ACC112 (cell line): Measurements from ENCODE around the gene KCNMA1.

Experiments
- H2AFZ ChIP-seq: fragments of 200-600 bp; sonication (generic); one replicate; pipeline ENCODE4 v1.6.0; 2017; ENCODE audit warnings: antibody characterized with exemption, low read length; ENCODE audit not compliant: unreplicated experiment
- H3K27ac ChIP-seq: fragments of 200-600 bp; sonication (generic); 2 replicates; pipeline ENCODE4 v1.5.1; 2014; ENCODE audit warnings: low read depth, mild to moderate bottlenecking, antibody characterized with exemption, low read length, moderate library complexity
- H3K27me3 ChIP-seq: fragments of 200-600 bp; sonication (generic); 2 replicates; pipeline ENCODE4 v1.6.1; 2014; ENCODE audit warnings: mild to moderate bottlenecking, antibody characterized with exemption, low read length, moderate library complexity, mixed read lengths; ENCODE audit not compliant: insufficient read depth
- H3K36me3 ChIP-seq: fragments of 200-600 bp; sonication (generic); 2 replicates; pipeline ENCODE4 v1.6.1; 2016; ENCODE audit warnings: mild to moderate bottlenecking, antibody characterized with exemption, low read length, moderate library complexity, mixed read lengths; ENCODE audit not compliant: insufficient read depth
- H3K4me1 ChIP-seq: fragments of 200-600 bp; sonication (generic); one replicate; pipeline ENCODE4 v1.6.1; 2016; ENCODE audit warnings: low read length, mixed read lengths; ENCODE audit not compliant: insufficient read depth, unreplicated experiment, control insufficient read depth
- H3K4me3 ChIP-seq: fragments of 200-600 bp; sonication (generic); 2 replicates; pipeline ENCODE4 v1.5.1; 2014; ENCODE audit warnings: mild to moderate bottlenecking, low read depth, low read length
- H3K79me2 ChIP-seq: fragments of 200-600 bp; sonication (generic); one replicate; pipeline ENCODE4 v1.6.0; 2016; ENCODE audit warnings: low read length; ENCODE audit not compliant: control insufficient read depth, unreplicated experiment, insufficient read depth

KCNMA1 gene

GRCh38 chr10:77290528-77291155 lies 347.0 kb downstream of the KCNMA1 start:
- peak overlapping the region; percentile 90 for H3K27ac ChIP-seq
- peak overlapping the region; percentile 36 for H3K4me3 ChIP-seq
- H3K79me2 ChIP-seq = no peaks in the 10 kb centered on the region
- H3K36me3 ChIP-seq = no peaks in the 10 kb centered on the region
- H3K27me3 ChIP-seq = no peaks in the 10 kb centered on the region
- peaks cover 56% of the 10 kb centered on the region for H3K4me1 ChIP-seq
- H2AFZ ChIP-seq = peak overlapping the region; percentile 52

- H3K36me3 ChIP-seq = no peaks in the 10 kb centered on the region
- no peak overlapping the region for H3K4me3 ChIP-seq
- H3K27me3 ChIP-seq = no peaks in the 10 kb centered on the region
- no peak overlapping the region for H2AFZ ChIP-seq
- no peaks in the 10 kb centered on the region for H3K79me2 ChIP-seq
- H3K27ac ChIP-seq = peak overlapping the region; percentile 90
- H3K4me1 ChIP-seq = peaks cover 58% of the 10 kb centered on the region
Observed at GRCh38 chr10:77289790-77290189, 347.8 kb downstream of the KCNMA1 start.

- Histone ChIP-seq H3K27ac (no peak overlapping the region), H3K4me1 (peaks cover 51% of the 10 kb centered on the region), H3K79me2 (no peaks in the 10 kb centered on the region), H3K27me3 (no peaks in the 10 kb centered on the region), H3K36me3 (no peaks in the 10 kb centered on the region), H3K4me3 (no peak overlapping the region), H2AFZ (no peak overlapping the region)
Observed at GRCh38 chr10:77289027-77289501, 348.5 kb downstream of the KCNMA1 start.

GRCh38 chr10:77287647-77288120 lies 349.9 kb downstream of the KCNMA1 start:
- Histone ChIP-seq H3K36me3 (no peaks in the 10 kb centered on the region), H3K4me3 (no peak overlapping the region), H3K4me1 (peaks cover 38% of the 10 kb centered on the region), H3K27ac (no peak overlapping the region), H2AFZ (no peak overlapping the region), H3K79me2 (no peaks in the 10 kb centered on the region), H3K27me3 (no peaks in the 10 kb centered on the region)

- Histone ChIP-seq H3K4me3 (no peak overlapping the region), H3K27me3 (no peaks in the 10 kb centered on the region), H3K27ac (no peak overlapping the region), H3K79me2 (no peaks in the 10 kb centered on the region), H3K4me1 (peaks cover 30% of the 10 kb centered on the region), H3K36me3 (no peaks in the 10 kb centered on the region), H2AFZ (no peak overlapping the region)
Observed at GRCh38 chr10:77286531-77287508, 350.8 kb downstream of the KCNMA1 start.

GRCh38 chr10:77285529-77286182 lies 352.0 kb downstream of the KCNMA1 start:
- Histone ChIP-seq H3K4me1 (peaks cover 20% of the 10 kb centered on the region), H2AFZ (no peak overlapping the region), H3K27me3 (no peaks in the 10 kb centered on the region), H3K36me3 (no peaks in the 10 kb centered on the region), H3K79me2 (no peaks in the 10 kb centered on the region), H3K27ac (no peak overlapping the region), H3K4me3 (no peak overlapping the region)

- Histone ChIP-seq H3K36me3 (no peaks in the 10 kb centered on the region), H3K79me2 (no peaks in the 10 kb centered on the region), H3K4me3 (no peak overlapping the region), H3K27ac (no peak overlapping the region), H3K27me3 (no peaks in the 10 kb centered on the region), H3K4me1 (peaks cover 11% of the 10 kb centered on the region), H2AFZ (no peak overlapping the region)
Observed at GRCh38 chr10:77284797-77285196, 352.8 kb downstream of the KCNMA1 start.

- H3K36me3 ChIP-seq = no peaks in the 10 kb centered on the region
- H3K79me2 ChIP-seq = no peaks in the 10 kb centered on the region
- no peak overlapping the region for H2AFZ ChIP-seq
- H3K27ac ChIP-seq = no peak overlapping the region
- no peak overlapping the region for H3K4me3 ChIP-seq
- no peaks in the 10 kb centered on the region for H3K27me3 ChIP-seq
- peaks cover 4% of the 10 kb centered on the region for H3K4me1 ChIP-seq
Observed at GRCh38 chr10:77283326-77283725, 354.3 kb downstream of the KCNMA1 start.

- peaks cover 4% of the 10 kb centered on the region for H3K4me1 ChIP-seq
- no peak overlapping the region for H3K4me3 ChIP-seq
- H3K27me3 ChIP-seq = no peaks in the 10 kb centered on the region
- no peak overlapping the region for H3K27ac ChIP-seq
- H3K79me2 ChIP-seq = no peaks in the 10 kb centered on the region
- no peaks in the 10 kb centered on the region for H3K36me3 ChIP-seq
- H2AFZ ChIP-seq = no peak overlapping the region
Observed at GRCh38 chr10:77282163-77282562, 355.4 kb downstream of the KCNMA1 start.

- no peaks in the 10 kb centered on the region for H3K36me3 ChIP-seq
- no peak overlapping the region for H3K27ac ChIP-seq
- no peak overlapping the region for H2AFZ ChIP-seq
- no peaks in the 10 kb centered on the region for H3K27me3 ChIP-seq
- peaks cover 4% of the 10 kb centered on the region for H3K4me1 ChIP-seq
- H3K79me2 ChIP-seq = no peaks in the 10 kb centered on the region
- no peak overlapping the region for H3K4me3 ChIP-seq
Observed at GRCh38 chr10:77281719-77282118, 355.9 kb downstream of the KCNMA1 start.
